Activated CD4-positive, alpha-beta T cell treated with anti-CD3 and anti-CD28 coated beads for 36 hours (primary cell): ENCODE results near the gene VSNL1. TPM values are rescaled to one million over a fixed set of nuclear protein-coding genes. Genes with fewer than 3 reads are reported as not detected.

ENCODE experiments used
- ATAC-seq: fragments of 200-7000 bp; cut with Tn5 transposase; one replicate; pipeline ENCODE4 v1.10.0; 2021; ENCODE audit warnings: mild to moderate bottlenecking, moderate library complexity
- CTCF ChIA-PET: fragments of 350-600 bp; sonication (Branson Sonifier 250); formaldehyde crosslinking; loops from one replicate; lab custom pipeline; 2021; ENCODE audit warnings: antibody characterized with exemption; lab: Charles Lee
- POLR2A ChIA-PET: fragments of 350-600 bp; sonication (Branson Sonifier 250); formaldehyde crosslinking; loops from one replicate; lab custom pipeline; 2021; ENCODE audit warnings: antibody characterized with exemption, inconsistent platforms; lab: Charles Lee
- DNase-seq: peaks from one replicate; pipeline ENCODE4 v3.0.0-alpha.2; 2020
- H3K27ac Mint-ChIP-seq: one replicate; pipeline ENCODE4 v1.8.0; 2021; ENCODE audit warnings: mixed read lengths
- H3K27me3 Mint-ChIP-seq: one replicate; pipeline ENCODE4 v1.8.0; 2021; ENCODE audit warnings: mixed read lengths
- H3K36me3 Mint-ChIP-seq: one replicate; pipeline ENCODE4 v1.8.0; 2021; ENCODE audit warnings: low read depth, mixed read lengths
- H3K4me1 Mint-ChIP-seq: one replicate; pipeline ENCODE4 v1.8.0; 2021; ENCODE audit warnings: mixed read lengths
- H3K4me3 Mint-ChIP-seq: one replicate; pipeline ENCODE4 v1.8.0; 2021; ENCODE audit warnings: mild to moderate bottlenecking, moderate library complexity, mixed read lengths
- H3K9me3 Mint-ChIP-seq: one replicate; pipeline ENCODE4 v1.8.0; 2021; ENCODE audit warnings: low read depth, mixed read lengths
- intact Hi-C, 2 experiments: fragments of 100-400 bp; cut with DNase I in 1 of 2; cut with micrococcal nuclease in 1 of 2; formaldehyde crosslinking; loops; one replicate each; pipeline versions ENCODE4 v1.14.2 to v1.15.1; 2022 to 2024; cut with DNase I, micrococcal nuclease
- total RNA-seq, 2 experiments: library from RNA; stranded (reverse); gene quantifications; one replicate each; pipeline ENCODE4 v1.2.3, GENCODE V29; 2021

Gene VSNL1
- total RNA-seq, 2 experiments from 2014 or later, result not detected

DNA sequence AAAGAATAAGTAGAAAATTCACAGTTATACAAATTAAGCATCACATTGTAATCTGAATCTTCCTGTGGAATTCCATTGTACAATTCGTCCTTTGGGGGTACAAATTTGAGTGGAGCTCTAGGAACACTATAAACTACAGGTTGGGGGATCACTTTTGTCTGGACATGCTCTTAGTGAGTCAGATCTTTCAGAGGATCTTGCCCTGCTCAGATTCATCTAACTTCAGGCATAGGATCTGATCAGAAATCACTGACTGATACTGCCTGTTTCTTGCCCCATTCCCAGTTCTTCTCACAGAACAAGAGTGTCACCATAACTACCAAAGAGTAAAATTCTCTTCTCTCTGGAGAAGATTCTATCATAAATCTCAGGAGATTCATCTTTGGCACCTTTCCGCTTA, 10.7 kb upstream of the VSNL1 start:
- no peaks in the 10 kb centered on the region for H3K9me3 Mint-ChIP-seq
- DNase-seq (no peak), ATAC-seq (no peak)
- CTCF ChIA-PET, result no interaction called here
- intact Hi-C loops, result no loop called here
- peaks cover 7% of the 10 kb centered on the region for H3K27me3 Mint-ChIP-seq
- no peaks in the 10 kb centered on the region for H3K36me3 Mint-ChIP-seq
- H3K4me3 Mint-ChIP-seq, result no peak overlapping the region
- POLR2A ChIA-PET, result no interaction called here
- H3K27ac Mint-ChIP-seq, result no peak overlapping the region
- H3K4me1 Mint-ChIP-seq, result no peaks in the 10 kb centered on the region

DNA sequence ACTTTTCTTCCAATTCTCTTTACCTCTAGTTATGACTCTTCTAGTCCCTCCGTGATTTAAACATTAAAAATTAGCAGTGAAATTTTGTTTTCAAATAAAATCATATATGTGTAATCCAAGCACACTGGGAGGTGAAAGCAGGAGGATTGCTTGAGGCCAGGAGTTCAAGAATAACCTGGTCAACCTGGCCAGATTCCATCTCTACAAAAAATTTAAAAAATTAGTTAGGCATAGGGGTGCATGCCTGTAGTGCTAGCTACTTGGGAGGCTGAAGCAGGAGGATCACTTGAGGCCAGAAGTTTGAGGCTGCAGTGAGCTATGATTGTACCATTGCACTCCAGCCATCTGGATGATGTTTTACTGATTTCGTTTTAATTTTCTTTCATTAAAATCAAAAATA, 7.0 kb upstream of the VSNL1 start:
- DNase-seq (no peak), ATAC-seq (no peak)
- H3K27ac Mint-ChIP-seq, result no peak overlapping the region
- ChIA-PET CTCF (no interaction called here), POLR2A (no interaction called here)
- H3K9me3 Mint-ChIP-seq, result no peaks in the 10 kb centered on the region
- peaks cover 24% of the 10 kb centered on the region for H3K27me3 Mint-ChIP-seq
- intact Hi-C loops, result no loop called here
- H3K36me3 Mint-ChIP-seq, result no peaks in the 10 kb centered on the region
- no peak overlapping the region for H3K4me3 Mint-ChIP-seq
- peaks cover 4% of the 10 kb centered on the region for H3K4me1 Mint-ChIP-seq

GRCh38 chr2:17536416-17536815, 4.1 kb upstream of the VSNL1 start:
- Mint-ChIP-seq H3K36me3 (no peaks in the 10 kb centered on the region), H3K27ac (no peak overlapping the region), H3K27me3 (peaks cover 46% of the 10 kb centered on the region), H3K4me1 (peaks cover 5% of the 10 kb centered on the region), H3K4me3 (no peak overlapping the region), H3K9me3 (no peaks in the 10 kb centered on the region)
- DNase-seq (no peak), ATAC-seq (no peak)
- ChIA-PET CTCF (no interaction called here), POLR2A (no interaction called here)
- intact Hi-C loops, result no loop called here

GRCh38 chr2:17538022-17538843, 2.3 kb upstream of the VSNL1 start:
- POLR2A ChIA-PET, result no interaction called here
- H3K4me3 Mint-ChIP-seq, result no peak overlapping the region

DNA sequence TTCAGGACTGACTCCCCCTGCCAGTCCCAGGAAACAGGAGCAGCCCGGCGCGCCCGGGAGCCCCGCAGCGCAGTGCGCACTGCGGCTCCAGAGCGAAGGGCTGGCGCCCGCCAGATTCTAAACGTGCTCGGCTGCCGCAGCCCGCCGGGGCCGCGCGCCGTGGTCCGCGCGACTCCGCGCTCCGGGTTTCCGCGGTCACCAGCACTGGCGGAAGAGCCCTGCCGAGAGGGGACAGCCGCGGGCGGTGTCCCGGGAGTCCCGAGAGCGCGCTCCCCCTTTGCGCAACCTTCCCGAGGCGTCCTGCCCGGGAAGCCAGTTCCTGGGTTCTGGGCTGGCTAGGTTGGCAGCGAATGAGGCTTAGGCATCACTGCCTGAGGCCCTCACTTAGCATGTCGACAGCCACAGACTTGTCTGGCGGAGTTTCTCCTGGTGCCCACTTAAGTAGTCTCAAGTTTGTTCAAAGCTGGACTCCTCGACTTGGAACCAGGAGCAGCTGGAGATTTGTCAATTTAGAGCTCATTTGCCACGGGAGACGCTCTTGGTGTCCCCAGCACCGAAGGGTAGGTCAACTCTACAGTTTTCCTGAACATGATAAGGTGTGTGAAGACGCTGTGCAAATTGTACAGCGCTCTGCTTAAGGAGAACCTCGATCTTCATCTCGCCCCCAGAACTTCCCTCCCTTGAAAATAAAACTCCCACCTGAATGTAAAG, 1.5 kb upstream of the VSNL1 start:
- Mint-ChIP-seq H3K27ac (no peak overlapping the region), H3K4me1 (peaks cover 5% of the 10 kb centered on the region), H3K4me3 (no peak overlapping the region), H3K36me3 (no peaks in the 10 kb centered on the region), H3K27me3 (peaks cover 62% of the 10 kb centered on the region), H3K9me3 (no peaks in the 10 kb centered on the region)
- ATAC-seq (no peak), DNase-seq (no peak)
- ChIA-PET POLR2A (no interaction called here), CTCF (no interaction called here)
- intact Hi-C loops, result no loop called here

More at GRCh38 chr2:17538022-17538843, 2.3 kb upstream of the VSNL1 start:
- no peak for ATAC-seq
- Mint-ChIP-seq H3K27me3 (peaks cover 58% of the 10 kb centered on the region), H3K27ac (no peak overlapping the region), H3K4me1 (peaks cover 5% of the 10 kb centered on the region), H3K9me3 (no peaks in the 10 kb centered on the region), H3K36me3 (no peaks in the 10 kb centered on the region)
- no peak for DNase-seq
- intact Hi-C loops, result no loop called here
- CTCF ChIA-PET, result interaction anchor here (0.5 kb wide), 1 partner anchor 640 kb away, joined by 4 read pairs; no protein-coding TSS in a partner anchor

DNA sequence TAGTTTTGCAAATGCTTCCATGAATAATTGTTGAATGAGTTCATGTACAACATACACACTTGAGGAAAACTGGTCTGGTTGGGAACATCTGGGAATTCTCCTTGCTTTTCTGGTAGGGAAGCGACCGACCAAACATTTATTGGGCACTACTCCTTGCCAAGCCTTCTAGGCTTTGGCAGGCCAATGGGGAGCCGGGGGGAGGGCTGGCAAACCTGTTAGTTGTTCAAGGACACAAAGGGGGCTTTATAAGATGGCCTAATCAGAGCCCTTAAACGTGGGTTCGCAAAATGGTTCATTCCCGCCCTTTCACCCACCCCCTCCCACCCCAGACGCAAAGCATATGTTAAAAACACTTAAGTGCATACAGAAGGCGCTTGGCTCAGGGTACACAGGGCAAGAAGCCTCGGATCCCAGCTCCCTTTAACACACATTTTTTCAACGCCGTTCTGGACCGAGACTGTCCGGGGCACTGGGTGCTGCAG, 844 bp upstream of the VSNL1 start:
- Mint-ChIP-seq H3K27ac (no peak overlapping the region), H3K36me3 (no peaks in the 10 kb centered on the region), H3K9me3 (no peaks in the 10 kb centered on the region), H3K4me1 (peaks cover 5% of the 10 kb centered on the region), H3K4me3 (no peak overlapping the region), H3K27me3 (peaks cover 60% of the 10 kb centered on the region)
- intact Hi-C loops, result no loop called here
- no peak for ATAC-seq
- DNase-seq, result no peak
- POLR2A ChIA-PET, result no interaction called here
- CTCF ChIA-PET, result no interaction called here

GRCh38 chr2:17540813-17541530, 476 bp downstream of the VSNL1 start:
- no peak overlapping the region for H3K4me3 Mint-ChIP-seq
- POLR2A ChIA-PET, result no interaction called here
- H3K36me3 Mint-ChIP-seq, result no peaks in the 10 kb centered on the region
- DNase-seq (no peak), ATAC-seq (no peak)
- CTCF ChIA-PET, result interaction anchor here (0.8 kb wide), 1 partner anchor 21 kb away, joined by 3 read pairs; no protein-coding TSS in a partner anchor
- peaks cover 53% of the 10 kb centered on the region for H3K27me3 Mint-ChIP-seq
- H3K9me3 Mint-ChIP-seq, result no peaks in the 10 kb centered on the region
- intact Hi-C loops, result no loop called here
- no peak overlapping the region for H3K27ac Mint-ChIP-seq
- peaks cover 5% of the 10 kb centered on the region for H3K4me1 Mint-ChIP-seq

GRCh38 chr2:17541531-17541950, 1.0 kb downstream of the VSNL1 start:
- intact Hi-C loops, result no loop called here
- H3K27ac Mint-ChIP-seq, result no peak overlapping the region
- ATAC-seq (no peak), DNase-seq (no peak)
- no peaks in the 10 kb centered on the region for H3K36me3 Mint-ChIP-seq
- H3K27me3 Mint-ChIP-seq, result peaks cover 49% of the 10 kb centered on the region
- peaks cover 5% of the 10 kb centered on the region for H3K4me1 Mint-ChIP-seq
- no peaks in the 10 kb centered on the region for H3K9me3 Mint-ChIP-seq
- ChIA-PET CTCF (no interaction called here), POLR2A (no interaction called here)
- H3K4me3 Mint-ChIP-seq, result no peak overlapping the region

DNA sequence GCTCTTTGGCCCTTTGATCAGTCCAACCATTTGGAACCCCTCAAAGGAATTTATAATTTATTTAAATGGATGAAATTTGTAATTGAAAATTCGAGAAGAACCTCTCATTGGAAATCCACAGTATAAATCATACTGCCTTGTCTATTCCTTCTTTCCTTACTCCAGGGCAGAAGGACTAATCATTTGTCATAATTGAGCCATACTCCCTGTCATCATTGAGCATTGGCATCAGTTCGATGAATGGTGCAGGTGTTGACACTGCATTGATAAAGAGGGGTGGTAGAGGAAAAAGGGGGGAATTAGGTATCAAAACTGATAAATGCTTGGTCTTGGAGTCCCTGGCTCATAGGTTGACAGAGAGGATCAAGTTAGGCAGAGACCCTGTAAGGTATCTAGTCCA, 2.0 kb downstream of the VSNL1 start:
- ATAC-seq (no peak), DNase-seq (no peak)
- Mint-ChIP-seq H3K27ac (no peak overlapping the region), H3K4me1 (peaks cover 5% of the 10 kb centered on the region), H3K4me3 (no peak overlapping the region), H3K36me3 (no peaks in the 10 kb centered on the region), H3K27me3 (peaks cover 49% of the 10 kb centered on the region), H3K9me3 (no peaks in the 10 kb centered on the region)
- POLR2A ChIA-PET, result no interaction called here
- intact Hi-C loops, result no loop called here
- CTCF ChIA-PET, result no interaction called here

- H3K36me3 Mint-ChIP-seq, result no peaks in the 10 kb centered on the region
- ChIA-PET POLR2A (no interaction called here), CTCF (no interaction called here)
- no peak for DNase-seq
- H3K4me1 Mint-ChIP-seq, result peaks cover 4% of the 10 kb centered on the region
- peaks cover 49% of the 10 kb centered on the region for H3K27me3 Mint-ChIP-seq
- H3K27ac Mint-ChIP-seq, result no peak overlapping the region
- no peak for ATAC-seq
- H3K9me3 Mint-ChIP-seq, result no peaks in the 10 kb centered on the region
- intact Hi-C loops, result no loop called here
- H3K4me3 Mint-ChIP-seq, result no peak overlapping the region
Measured at GRCh38 chr2:17543131-17543660, 2.7 kb downstream of the VSNL1 start.

GRCh38 chr2:17543848-17544247, 3.4 kb downstream of the VSNL1 start:
- peaks cover 45% of the 10 kb centered on the region for H3K27me3 Mint-ChIP-seq
- H3K4me1 Mint-ChIP-seq, result no peaks in the 10 kb centered on the region
- intact Hi-C loops, result no loop called here
- H3K27ac Mint-ChIP-seq, result no peak overlapping the region
- no peak for DNase-seq
- H3K9me3 Mint-ChIP-seq, result no peaks in the 10 kb centered on the region
- no peak overlapping the region for H3K4me3 Mint-ChIP-seq
- no peaks in the 10 kb centered on the region for H3K36me3 Mint-ChIP-seq
- CTCF ChIA-PET, result interaction anchor here (0.8 kb wide), 1 partner anchor 302 kb away, joined by 3 read pairs; no protein-coding TSS in a partner anchor
- ATAC-seq, result no peak
- POLR2A ChIA-PET, result no interaction called here
